Neural progenitor cell (in vitro differentiated cells): Measurements from ENCODE around the gene TNS3. TPM values are rescaled to one million over a fixed set of nuclear protein-coding genes. Genes with fewer than 3 reads are reported as not detected.
"Not testable (repeated sequence)": the region's sequence is repeated elsewhere in the genome, so short reads cannot be mapped to it uniquely, and the experiment has no call there.

Experiments used
- DNase-seq: peaks from one replicate; pipeline ENCODE4 v3.0.0-alpha.2; 2016; ENCODE audit warnings: low spot score
- H2AFZ ChIP-seq: fragments of 200-600 bp; sonication (generic); replicated peaks from 2 replicates; pipeline ENCODE4 v1.6.1; 2016; ENCODE audit warnings: antibody characterized with exemption
- H3F3A ChIP-seq: fragments of 200-600 bp; sonication (generic); 2 replicates; pipeline ENCODE4 v1.6.1; 2016; ENCODE audit warnings: antibody characterized with exemption, low read depth
- H3K27ac ChIP-seq: fragments of 200-600 bp; sonication (generic); 2 replicates; pipeline ENCODE4 v1.5.1; 2016; ENCODE audit warnings: mild to moderate bottlenecking
- H3K27me3 ChIP-seq: fragments of 200-600 bp; sonication (generic); 2 replicates; pipeline ENCODE4 v1.6.1; 2016; ENCODE audit warnings: mild to moderate bottlenecking, moderate library complexity
- H3K36me3 ChIP-seq: fragments of 200-600 bp; sonication (generic); 2 replicates; pipeline ENCODE4 v1.5.1; 2016
- H3K4me1 ChIP-seq: fragments of 200-600 bp; sonication (generic); 2 replicates; pipeline ENCODE4 v1.6.1; 2016; ENCODE audit warnings: mixed run types
- H3K4me2 ChIP-seq: fragments of 200-600 bp; sonication (generic); 2 replicates; pipeline ENCODE4 v1.6.1; 2016
- H3K4me3 ChIP-seq: fragments of 200-600 bp; sonication (generic); 2 replicates; pipeline ENCODE4 v1.5.1; 2016
- H3K79me2 ChIP-seq: fragments of 200-600 bp; sonication (generic); 2 replicates; pipeline ENCODE4 v1.6.1; 2016; ENCODE audit warnings: low read depth
- H3K9ac ChIP-seq: fragments of 200-600 bp; sonication (generic); 2 replicates; pipeline ENCODE4 v1.6.1; 2016
- H3K9me3 ChIP-seq: fragments of 200-600 bp; sonication (generic); 2 replicates; pipeline ENCODE4 v1.5.1; 2016; ENCODE audit warnings: low read depth
- H4K20me1 ChIP-seq: fragments of 200-600 bp; sonication (generic); 2 replicates; pipeline ENCODE4 v1.6.1; 2016; ENCODE audit warnings: low read depth
- H3K27ac Mint-ChIP-seq: 3 replicates; pipeline ENCODE4 v1.8.0; 2021; ENCODE audit warnings: mixed read lengths
- H3K27me3 Mint-ChIP-seq: 2 replicates; pipeline ENCODE4 v1.8.0; 2022; ENCODE audit warnings: low read depth, mild to moderate bottlenecking, inconsistent platforms, moderate library complexity, mixed read lengths; ENCODE audit not compliant: insufficient read depth
- H3K36me3 Mint-ChIP-seq: 3 replicates; pipeline ENCODE4 v1.8.0; 2021; ENCODE audit warnings: mixed read lengths
- H3K4me1 Mint-ChIP-seq: 3 replicates; pipeline ENCODE4 v1.8.0; 2021; ENCODE audit warnings: mixed read lengths
- H3K4me3 Mint-ChIP-seq: 3 replicates; pipeline ENCODE4 v1.8.0; 2021; ENCODE audit warnings: mild to moderate bottlenecking, moderate library complexity, mixed read lengths
- H3K9me3 Mint-ChIP-seq: 3 replicates; pipeline ENCODE4 v1.8.0; 2020; ENCODE audit warnings: mixed read lengths
- EZH2 ChIP-seq: fragments of 200-600 bp; sonication (generic); IDR thresholded peaks from 2 replicates; pipeline ENCODE4 v1.6.1; 2017; ENCODE audit warnings: antibody characterized with exemption, mild to moderate bottlenecking, moderate library complexity
- EZH2phosphoT487 ChIP-seq: fragments of 200-600 bp; sonication (generic); IDR thresholded peaks from 2 replicates; pipeline ENCODE4 v1.6.1; 2017; ENCODE audit warnings: antibody characterized with exemption
- total RNA-seq: library from RNA; depleted of rRNA; stranded (reverse); fragments of >200 nt; gene quantifications from 2 replicates; pipeline ENCODE4 v1.2.3, GENCODE V29; 2015; ENCODE audit warnings: low replicate concordance
- TF ChIP-seq, protein P1 (sequence below): fragments of 200-600 bp; sonication (generic); IDR thresholded peaks from 2 replicates; pipeline ENCODE4 v1.5.1; 2017; ENCODE audit warnings: antibody characterized with exemption, mild to moderate bottlenecking

The TNS3 gene
- total RNA-seq, 1 donor from 2014 or later, result 15.0 TPM

DNA sequence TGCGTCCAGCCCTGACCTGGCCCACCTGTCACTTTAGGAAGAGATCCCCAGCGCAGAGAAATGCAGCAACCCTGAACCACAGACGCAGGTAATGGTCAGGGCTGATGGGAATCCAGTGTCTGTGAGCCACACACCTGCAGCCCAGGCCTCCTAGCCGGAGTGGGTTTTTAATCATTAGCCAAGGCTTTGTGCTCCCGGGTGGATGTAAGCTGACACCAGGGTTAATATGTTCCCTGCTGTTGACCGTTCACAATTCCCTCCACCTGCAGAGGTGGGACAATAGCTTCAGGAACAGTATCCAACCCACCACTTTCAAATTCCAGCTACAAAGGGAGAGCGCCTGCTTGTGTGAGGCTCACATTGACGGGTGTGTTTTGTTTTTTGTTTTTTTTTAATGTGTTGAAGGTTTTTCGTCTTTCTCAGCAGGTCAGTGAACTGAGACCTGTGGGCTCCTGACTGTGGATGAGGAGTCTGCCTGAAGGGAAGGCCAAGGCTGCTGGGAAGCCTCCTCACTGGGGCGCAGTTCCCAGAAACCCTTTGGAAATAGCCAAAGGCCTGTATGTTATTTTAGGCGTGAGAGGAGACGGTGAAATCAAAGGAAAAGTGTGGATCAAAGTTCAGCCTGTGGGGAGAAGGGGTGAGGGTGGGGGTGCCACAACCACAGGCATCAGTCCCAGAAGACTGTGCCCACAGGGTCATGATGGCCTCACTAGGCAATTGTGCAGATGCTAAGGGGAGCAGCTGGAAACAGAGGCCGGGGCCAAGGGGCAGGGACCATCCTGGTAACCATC, 111.1 kb downstream of the TNS3 start:
- TF ChIP-seq EZH2 (no peak), EZH2phosphoT487 (no peak)
- TF ChIP-seq, protein P1, sequence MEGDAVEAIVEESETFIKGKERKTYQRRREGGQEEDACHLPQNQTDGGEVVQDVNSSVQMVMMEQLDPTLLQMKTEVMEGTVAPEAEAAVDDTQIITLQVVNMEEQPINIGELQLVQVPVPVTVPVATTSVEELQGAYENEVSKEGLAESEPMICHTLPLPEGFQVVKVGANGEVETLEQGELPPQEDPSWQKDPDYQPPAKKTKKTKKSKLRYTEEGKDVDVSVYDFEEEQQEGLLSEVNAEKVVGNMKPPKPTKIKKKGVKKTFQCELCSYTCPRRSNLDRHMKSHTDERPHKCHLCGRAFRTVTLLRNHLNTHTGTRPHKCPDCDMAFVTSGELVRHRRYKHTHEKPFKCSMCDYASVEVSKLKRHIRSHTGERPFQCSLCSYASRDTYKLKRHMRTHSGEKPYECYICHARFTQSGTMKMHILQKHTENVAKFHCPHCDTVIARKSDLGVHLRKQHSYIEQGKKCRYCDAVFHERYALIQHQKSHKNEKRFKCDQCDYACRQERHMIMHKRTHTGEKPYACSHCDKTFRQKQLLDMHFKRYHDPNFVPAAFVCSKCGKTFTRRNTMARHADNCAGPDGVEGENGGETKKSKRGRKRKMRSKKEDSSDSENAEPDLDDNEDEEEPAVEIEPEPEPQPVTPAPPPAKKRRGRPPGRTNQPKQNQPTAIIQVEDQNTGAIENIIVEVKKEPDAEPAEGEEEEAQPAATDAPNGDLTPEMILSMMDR, result no peak
- peaks cover 28% of the 10 kb centered on the region for H3F3A ChIP-seq
- H4K20me1 ChIP-seq, result peaks cover 27% of the 10 kb centered on the region
- peak overlapping the region; percentile 87 for H3K27ac Mint-ChIP-seq
- H3K4me2 ChIP-seq, result peak overlapping the region; percentile 54
- H2AFZ ChIP-seq, result no peak overlapping the region
- peaks cover 32% of the 10 kb centered on the region for H3K4me1 Mint-ChIP-seq
- no peak overlapping the region for H3K4me3 ChIP-seq
- H3K36me3 Mint-ChIP-seq, result peaks cover 4% of the 10 kb centered on the region
- no peaks in the 10 kb centered on the region for H3K9me3 ChIP-seq
- H3K27me3 Mint-ChIP-seq, result peaks cover 6% of the 10 kb centered on the region
- no peaks in the 10 kb centered on the region for H3K36me3 ChIP-seq
- peak overlapping the region; percentile 52 for H3K4me3 Mint-ChIP-seq
- no peaks in the 10 kb centered on the region for H3K27me3 ChIP-seq
- H3K9me3 Mint-ChIP-seq, result peaks cover 8% of the 10 kb centered on the region
- peaks cover 19% of the 10 kb centered on the region for H3K4me1 ChIP-seq
- peak; percentile 70 for DNase-seq
- H3K27ac ChIP-seq, result peak overlapping the region; percentile 37
- H3K9ac ChIP-seq, result no peak overlapping the region
- H3K79me2 ChIP-seq, result peaks cover 6% of the 10 kb centered on the region

DNA sequence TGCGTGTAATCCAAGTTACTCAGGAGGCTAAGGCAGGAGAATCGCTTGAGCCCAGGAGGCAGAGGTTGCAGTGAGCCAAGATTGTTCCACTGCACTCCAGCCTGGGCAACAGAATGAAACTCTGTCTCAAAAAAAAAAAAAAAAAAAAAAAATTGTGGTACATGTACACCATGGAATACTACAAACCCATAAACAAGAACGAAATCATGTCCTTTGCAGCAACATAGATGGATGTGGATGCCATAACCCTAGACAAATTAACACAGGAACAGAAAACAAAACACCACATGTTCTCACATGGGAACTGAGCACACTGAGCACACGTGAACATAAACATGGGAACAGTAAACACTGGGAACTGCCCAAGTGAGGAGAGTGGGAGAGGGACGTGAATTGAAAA, 112.1 kb downstream of the TNS3 start:
- not testable (repeated sequence) for H2AFZ ChIP-seq, H3K27ac Mint-ChIP-seq

DNA sequence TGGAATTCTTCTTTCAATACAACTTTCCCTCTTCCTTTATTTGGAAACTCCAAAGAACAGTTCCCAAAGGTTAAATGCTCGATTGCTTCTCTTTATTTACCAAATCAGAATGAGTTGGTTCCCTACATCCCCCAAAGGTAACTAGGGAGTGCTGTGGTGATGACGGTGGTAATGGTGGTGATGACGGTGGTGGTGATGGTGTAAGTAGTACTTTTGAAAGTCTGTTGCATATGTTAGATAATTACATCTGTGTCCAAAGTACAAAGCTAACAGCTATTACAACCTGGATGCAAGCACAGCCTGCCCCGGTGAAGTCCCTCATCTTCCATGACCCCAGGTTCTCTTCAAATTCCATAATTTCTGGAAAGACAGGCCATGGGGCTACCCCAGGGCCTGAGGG, 115.1 kb downstream of the TNS3 start:
- no peak overlapping the region for H2AFZ ChIP-seq
- Mint-ChIP-seq H3K9me3 (peaks cover 8% of the 10 kb centered on the region), H3K4me3 (no peak overlapping the region), H3K36me3 (peaks cover 4% of the 10 kb centered on the region), H3K4me1 (peaks cover 26% of the 10 kb centered on the region), H3K27me3 (peaks cover 4% of the 10 kb centered on the region), H3K27ac (no peak overlapping the region)
- TF ChIP-seq, protein P1, result no peak
- TF ChIP-seq EZH2phosphoT487 (no peak), EZH2 (no peak)
- H3K9me3 ChIP-seq, result no peaks in the 10 kb centered on the region
- no peak overlapping the region for H3K4me2 ChIP-seq
- peaks cover 22% of the 10 kb centered on the region for H4K20me1 ChIP-seq
- H3K36me3 ChIP-seq, result no peaks in the 10 kb centered on the region
- DNase-seq, result no peak
- H3K4me1 ChIP-seq, result peaks cover 33% of the 10 kb centered on the region
- peaks cover 29% of the 10 kb centered on the region for H3F3A ChIP-seq
- H3K4me3 ChIP-seq, result no peak overlapping the region
- no peaks in the 10 kb centered on the region for H3K27me3 ChIP-seq
- H3K79me2 ChIP-seq, result no peaks in the 10 kb centered on the region
- H3K27ac ChIP-seq, result no peak overlapping the region
- H3K9ac ChIP-seq, result no peak overlapping the region

More for the DNA sequence above, 112.1 kb downstream of the TNS3 start:
- H3K9ac ChIP-seq, H3K4me3 ChIP-seq, H3K4me2 ChIP-seq, H3K27ac ChIP-seq, H3K79me2 ChIP-seq, H3K4me3 Mint-ChIP-seq, H3K27me3 Mint-ChIP-seq, H3K27me3 ChIP-seq, DNase-seq, H3K9me3 Mint-ChIP-seq, H3K9me3 ChIP-seq, H3K36me3 ChIP-seq, H3K36me3 Mint-ChIP-seq: not testable (repeated sequence)
- peaks cover 19% of the 10 kb centered on the region for H3K4me1 ChIP-seq
- H4K20me1 ChIP-seq, result peaks cover 20% of the 10 kb centered on the region
- H3F3A ChIP-seq, result peaks cover 28% of the 10 kb centered on the region
- H3K4me1 Mint-ChIP-seq, result peaks cover 32% of the 10 kb centered on the region

DNA sequence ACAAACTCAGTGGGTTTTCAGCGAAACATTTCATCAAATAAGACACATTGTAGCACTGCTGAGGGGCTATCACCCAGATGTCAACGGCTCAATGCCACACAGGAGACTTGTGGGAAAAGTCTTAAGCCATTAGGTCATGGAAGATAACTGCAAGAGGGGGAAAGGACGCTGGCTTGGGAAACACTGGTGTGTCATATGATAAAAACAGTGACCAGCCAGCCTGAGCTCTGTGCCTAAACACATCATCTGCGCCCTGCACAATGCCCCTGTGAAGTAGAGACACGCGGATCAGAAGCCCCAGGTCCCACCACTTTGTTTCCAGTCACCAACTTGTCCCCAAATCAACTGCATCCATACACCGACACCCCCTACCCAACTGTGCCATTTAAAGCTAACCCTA, 116.7 kb downstream of the TNS3 start:
- Mint-ChIP-seq H3K36me3 (peaks cover 2% of the 10 kb centered on the region), H3K27me3 (peaks cover 4% of the 10 kb centered on the region), H3K9me3 (peaks cover 6% of the 10 kb centered on the region), H3K4me3 (no peak overlapping the region), H3K4me1 (peaks cover 24% of the 10 kb centered on the region), H3K27ac (no peak overlapping the region)
- H2AFZ ChIP-seq, result no peak overlapping the region
- no peak overlapping the region for H3K4me3 ChIP-seq
- H3K9me3 ChIP-seq, result no peaks in the 10 kb centered on the region
- TF ChIP-seq, protein P1, result no peak
- TF ChIP-seq EZH2 (no peak), EZH2phosphoT487 (no peak)
- no peaks in the 10 kb centered on the region for H3K36me3 ChIP-seq
- peaks cover 26% of the 10 kb centered on the region for H3K4me1 ChIP-seq
- H3K27ac ChIP-seq, result no peak overlapping the region
- DNase-seq, result no peak
- H3F3A ChIP-seq, result peaks cover 13% of the 10 kb centered on the region
- no peaks in the 10 kb centered on the region for H3K27me3 ChIP-seq
- H3K4me2 ChIP-seq, result no peak overlapping the region
- H4K20me1 ChIP-seq, result peaks cover 10% of the 10 kb centered on the region
- no peak overlapping the region for H3K9ac ChIP-seq
- no peaks in the 10 kb centered on the region for H3K79me2 ChIP-seq
